GM23248 (cell line): Measurements from ENCODE around the gene ZFAND3.

Source experiments
- EZH2 ChIP-seq: fragments of 200-600 bp; sonication (generic); IDR thresholded peaks from 2 replicates; pipeline ENCODE4 v1.6.1; 2018; ENCODE audit warnings: antibody characterized with exemption, mild to moderate bottlenecking; ENCODE audit not compliant: insufficient read depth, poor library complexity, severe bottlenecking
- EZH2phosphoT487 ChIP-seq: fragments of 200-600 bp; sonication (generic); IDR thresholded peaks from 2 replicates; pipeline ENCODE4 v1.6.1; 2018; ENCODE audit warnings: antibody characterized with exemption, moderate library complexity, mild to moderate bottlenecking, low read depth; ENCODE audit not compliant: insufficient read depth

GRCh38 chr6:38117281-38117680 is 297.8 kb downstream of the ZFAND3 start:
- TF ChIP-seq EZH2, result no peak
- TF ChIP-seq EZH2phosphoT487, result no peak
